Measurements from ENCODE around the gene CDH13.

Gene CDH13

DNA sequence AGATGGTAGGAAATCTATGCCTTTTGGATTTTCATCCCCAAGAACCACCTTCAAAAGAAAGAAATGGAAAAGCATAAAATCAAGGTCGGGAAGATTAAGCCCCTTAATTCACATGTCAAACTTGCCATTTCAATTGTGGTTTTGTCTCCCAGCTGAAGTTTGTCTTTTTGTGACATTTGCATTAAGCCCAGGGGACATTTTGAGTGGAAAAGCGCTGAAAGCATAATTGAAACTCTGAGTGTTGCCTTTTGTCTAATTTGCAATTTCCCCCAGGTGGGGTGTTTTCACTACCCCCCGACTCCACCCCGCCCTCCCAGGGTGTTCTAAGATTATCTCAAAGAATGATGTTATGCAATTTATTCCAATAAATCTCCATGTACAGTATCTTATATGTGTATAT is 396.2 kb downstream of the CDH13 start:
- TF ChIP-seq TAF1 (IDR thresholded peaks at IDR 0.05; ENCODE audit: borderline replicate concordance, insufficient read depth, low read length) (no peak), FOXP2 (optimal IDR thresholded peaks at IDR 0.05; ENCODE audit: borderline replicate concordance, extremely low read depth, extremely low read length, insufficient read depth) (no peak), SIN3A (IDR thresholded peaks at IDR 0.05; ENCODE audit: borderline replicate concordance, insufficient read depth, low read length) (no peak), POLR2AphosphoS5 (IDR thresholded peaks at IDR 0.05; ENCODE audit: low read depth, low read length) (no peak)
- TF ChIP-seq, protein P1, sequence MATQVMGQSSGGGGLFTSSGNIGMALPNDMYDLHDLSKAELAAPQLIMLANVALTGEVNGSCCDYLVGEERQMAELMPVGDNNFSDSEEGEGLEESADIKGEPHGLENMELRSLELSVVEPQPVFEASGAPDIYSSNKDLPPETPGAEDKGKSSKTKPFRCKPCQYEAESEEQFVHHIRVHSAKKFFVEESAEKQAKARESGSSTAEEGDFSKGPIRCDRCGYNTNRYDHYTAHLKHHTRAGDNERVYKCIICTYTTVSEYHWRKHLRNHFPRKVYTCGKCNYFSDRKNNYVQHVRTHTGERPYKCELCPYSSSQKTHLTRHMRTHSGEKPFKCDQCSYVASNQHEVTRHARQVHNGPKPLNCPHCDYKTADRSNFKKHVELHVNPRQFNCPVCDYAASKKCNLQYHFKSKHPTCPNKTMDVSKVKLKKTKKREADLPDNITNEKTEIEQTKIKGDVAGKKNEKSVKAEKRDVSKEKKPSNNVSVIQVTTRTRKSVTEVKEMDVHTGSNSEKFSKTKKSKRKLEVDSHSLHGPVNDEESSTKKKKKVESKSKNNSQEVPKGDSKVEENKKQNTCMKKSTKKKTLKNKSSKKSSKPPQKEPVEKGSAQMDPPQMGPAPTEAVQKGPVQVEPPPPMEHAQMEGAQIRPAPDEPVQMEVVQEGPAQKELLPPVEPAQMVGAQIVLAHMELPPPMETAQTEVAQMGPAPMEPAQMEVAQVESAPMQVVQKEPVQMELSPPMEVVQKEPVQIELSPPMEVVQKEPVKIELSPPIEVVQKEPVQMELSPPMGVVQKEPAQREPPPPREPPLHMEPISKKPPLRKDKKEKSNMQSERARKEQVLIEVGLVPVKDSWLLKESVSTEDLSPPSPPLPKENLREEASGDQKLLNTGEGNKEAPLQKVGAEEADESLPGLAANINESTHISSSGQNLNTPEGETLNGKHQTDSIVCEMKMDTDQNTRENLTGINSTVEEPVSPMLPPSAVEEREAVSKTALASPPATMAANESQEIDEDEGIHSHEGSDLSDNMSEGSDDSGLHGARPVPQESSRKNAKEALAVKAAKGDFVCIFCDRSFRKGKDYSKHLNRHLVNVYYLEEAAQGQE (IDR thresholded peaks at IDR 0.05; ENCODE audit: insufficient read depth in 1 of 2, low read depth in 2 of 2, low read length in 2 of 2), result no peak

DNA sequence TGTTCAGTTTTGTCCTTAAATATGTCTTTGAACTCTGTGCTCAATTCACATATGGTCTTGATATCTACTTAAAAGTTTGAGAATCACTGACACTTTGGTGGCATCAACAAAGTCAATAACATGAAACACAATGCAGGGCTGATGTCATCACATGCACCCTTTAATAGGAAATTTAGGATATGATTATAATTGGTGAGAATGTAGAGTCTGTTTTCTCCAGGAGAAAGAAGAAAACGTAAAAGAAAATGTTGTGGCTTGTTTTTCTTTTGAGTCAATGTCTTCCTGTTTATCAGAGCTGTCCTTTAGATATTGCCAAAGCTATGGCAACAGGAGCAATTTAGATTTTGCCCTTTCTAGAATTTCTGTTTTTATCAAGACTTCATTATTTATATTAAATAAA is 396.9 kb downstream of the CDH13 start:
- TF ChIP-seq TAF1 (IDR thresholded peaks at IDR 0.05; ENCODE audit: borderline replicate concordance, insufficient read depth, low read length), result no peak
- TF ChIP-seq, protein P1 (IDR thresholded peaks at IDR 0.05; ENCODE audit: insufficient read depth in 1 of 2, low read depth in 2 of 2, low read length in 2 of 2), result no peak
- no peak for TF ChIP-seq FOXP2 (optimal IDR thresholded peaks at IDR 0.05; ENCODE audit: borderline replicate concordance, extremely low read depth, extremely low read length, insufficient read depth)
- TF ChIP-seq SIN3A (IDR thresholded peaks at IDR 0.05; ENCODE audit: borderline replicate concordance, insufficient read depth, low read length), result no peak

DNA sequence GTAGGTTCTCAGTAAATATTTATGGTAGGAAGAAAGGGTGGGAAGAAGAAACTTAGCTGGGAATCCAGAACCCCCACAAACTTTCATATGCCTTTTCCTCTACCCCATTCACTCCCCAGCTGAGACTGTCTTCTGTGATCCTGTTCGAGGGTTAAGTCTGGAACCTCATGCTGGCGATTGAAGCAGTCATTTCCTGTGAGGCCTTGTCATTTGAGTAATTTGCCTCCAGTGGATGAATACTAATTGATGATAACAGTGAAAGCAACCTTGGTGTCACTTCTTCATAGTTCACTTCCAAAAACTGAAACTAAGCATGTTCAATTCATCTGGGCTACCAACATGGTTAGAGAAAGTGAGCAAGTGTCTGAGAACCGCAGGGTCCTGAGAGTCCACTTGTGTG is 401.2 kb downstream of the CDH13 start:
- TF ChIP-seq FOXP2 (optimal IDR thresholded peaks at IDR 0.05; ENCODE audit: borderline replicate concordance, extremely low read depth, extremely low read length, insufficient read depth), result no peak
- TF ChIP-seq, protein P1 (IDR thresholded peaks at IDR 0.05; ENCODE audit: insufficient read depth in 1 of 2, low read depth in 2 of 2, low read length in 2 of 2), result no peak
- no peak for TF ChIP-seq SIN3A (IDR thresholded peaks at IDR 0.05; ENCODE audit: borderline replicate concordance, insufficient read depth, low read length)
- TF ChIP-seq TAF1 (IDR thresholded peaks at IDR 0.05; ENCODE audit: borderline replicate concordance, insufficient read depth, low read length), result no peak
- TF ChIP-seq POLR2AphosphoS5 (IDR thresholded peaks at IDR 0.05; ENCODE audit: low read depth, low read length), result no peak

DNA sequence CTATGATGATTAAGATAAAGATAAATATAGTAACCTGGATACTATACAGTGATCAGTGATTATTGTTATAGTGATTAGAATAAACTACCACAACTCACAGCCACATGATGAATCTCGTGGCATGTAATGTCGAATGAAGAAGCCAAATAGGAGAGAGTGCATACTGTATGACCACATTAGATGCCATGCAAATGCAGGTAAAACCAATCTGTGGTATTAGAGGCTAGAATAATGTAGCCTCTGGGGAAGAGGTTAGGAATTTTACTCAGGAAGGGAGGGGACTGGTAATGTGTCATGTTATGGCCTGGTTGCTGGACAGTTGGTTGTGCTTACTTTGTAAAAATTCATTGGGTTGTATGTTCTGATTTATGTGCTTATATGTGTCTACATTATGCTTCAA is 402.7 kb downstream of the CDH13 start:
- no peak for TF ChIP-seq TAF1 (IDR thresholded peaks at IDR 0.05; ENCODE audit: borderline replicate concordance, insufficient read depth, low read length)
- TF ChIP-seq, protein P1 (IDR thresholded peaks at IDR 0.05; ENCODE audit: insufficient read depth in 1 of 2, low read depth in 2 of 2, low read length in 2 of 2), result no peak
- no peak for TF ChIP-seq POLR2AphosphoS5 (IDR thresholded peaks at IDR 0.05; ENCODE audit: low read depth, low read length)
- TF ChIP-seq FOXP2 (optimal IDR thresholded peaks at IDR 0.05; ENCODE audit: borderline replicate concordance, extremely low read depth, extremely low read length, insufficient read depth), result no peak
- no peak for TF ChIP-seq SIN3A (IDR thresholded peaks at IDR 0.05; ENCODE audit: borderline replicate concordance, insufficient read depth, low read length)

DNA sequence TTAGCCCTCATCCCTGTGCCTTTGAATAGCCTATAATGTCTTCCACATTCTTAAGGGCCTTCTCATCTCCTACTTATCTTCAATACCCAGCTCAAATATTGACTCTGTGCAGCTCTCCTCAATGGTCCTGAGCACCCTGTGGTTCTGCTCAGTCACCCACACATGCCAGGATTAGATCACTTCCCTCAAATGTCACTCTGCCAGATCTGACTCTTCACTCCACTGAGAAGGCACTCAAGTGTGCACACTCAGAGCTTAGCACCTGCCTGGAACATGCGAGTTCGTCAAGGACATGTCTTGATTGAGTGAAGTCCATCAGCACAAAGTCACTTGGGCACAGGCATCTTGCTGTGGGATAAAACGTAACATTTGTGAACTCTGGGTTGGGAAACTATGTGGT is 404.8 kb downstream of the CDH13 start:
- no peak for TF ChIP-seq SIN3A (IDR thresholded peaks at IDR 0.05; ENCODE audit: borderline replicate concordance, insufficient read depth, low read length)
- no peak for TF ChIP-seq FOXP2 (optimal IDR thresholded peaks at IDR 0.05; ENCODE audit: borderline replicate concordance, extremely low read depth, extremely low read length, insufficient read depth)
- TF ChIP-seq, protein P1 (IDR thresholded peaks at IDR 0.05; ENCODE audit: insufficient read depth in 1 of 2, low read depth in 2 of 2, low read length in 2 of 2), result no peak
- TF ChIP-seq POLR2AphosphoS5 (IDR thresholded peaks at IDR 0.05; ENCODE audit: low read depth, low read length), result no peak
- no peak for TF ChIP-seq TAF1 (IDR thresholded peaks at IDR 0.05; ENCODE audit: borderline replicate concordance, insufficient read depth, low read length)
